Activated CD4-positive, alpha-beta memory T cell treated with anti-CD3 and anti-CD28 coated beads, Interleukin-2, amount 10 ng/mL, durations not matched to agents 7 days and 5 days (primary cell): ENCODE results near the gene TMEM9B. TPM values are rescaled to one million over a fixed set of nuclear protein-coding genes. Genes with fewer than 3 reads are reported as not detected.
"Not testable (repeated sequence)": the region's sequence is repeated elsewhere in the genome, so short reads cannot be mapped to it uniquely, and the experiment has no call there.

Experiments
- CTCF ChIA-PET: fragments of 350-600 bp; sonication (Branson Sonifier 250); formaldehyde crosslinking; loops from one replicate; lab custom pipeline; 2021; ENCODE audit warnings: antibody characterized with exemption, inconsistent platforms; lab: Charles Lee
- POLR2A ChIA-PET: fragments of 350-600 bp; sonication (Branson Sonifier 250); formaldehyde crosslinking; loops from one replicate; lab custom pipeline; 2021; ENCODE audit warnings: antibody characterized with exemption; lab: Charles Lee
- DNase-seq: peaks from one replicate; pipeline ENCODE4 v3.0.0-alpha.2; 2020
- H3K27ac Mint-ChIP-seq: one replicate; pipeline ENCODE4 v1.8.0; 2021; ENCODE audit warnings: mild to moderate bottlenecking, mixed read lengths
- H3K27me3 Mint-ChIP-seq: one replicate; pipeline ENCODE4 v1.8.0; 2021; ENCODE audit warnings: mixed read lengths
- H3K36me3 Mint-ChIP-seq: one replicate; pipeline ENCODE4 v1.8.0; 2021; ENCODE audit warnings: low read depth, mixed read lengths
- H3K4me1 Mint-ChIP-seq: one replicate; pipeline ENCODE4 v1.8.0; 2021; ENCODE audit warnings: mixed read lengths
- H3K4me3 Mint-ChIP-seq: one replicate; pipeline ENCODE4 v1.8.0; 2021; ENCODE audit warnings: mild to moderate bottlenecking, mixed read lengths
- H3K9me3 Mint-ChIP-seq: one replicate; pipeline ENCODE4 v1.8.0; 2021; ENCODE audit warnings: mixed read lengths
- total RNA-seq, 2 experiments: library from RNA; stranded (reverse); gene quantifications; one replicate each; pipeline ENCODE4 v1.2.3, GENCODE V29; 2021

TMEM9B gene
- total RNA-seq, 2 experiments from 2014 or later = 34.2 to 34.8 TPM

GRCh38 chr11:8997451-8997850 is 33.2 kb upstream of the TMEM9B start:
- Mint-ChIP-seq H3K4me3 (no peak overlapping the region), H3K27ac (no peak overlapping the region), H3K36me3 (no peaks in the 10 kb centered on the region), H3K4me1 (peaks cover 11% of the 10 kb centered on the region), H3K9me3 (no peaks in the 10 kb centered on the region), H3K27me3 (peaks cover 14% of the 10 kb centered on the region)
- POLR2A ChIA-PET = no interaction called here
- DNase-seq = no peak
- CTCF ChIA-PET = interaction anchor here (1.0 to 1.4 kb wide), 5 partner anchors 9 to 140 kb away, joined by 3 to 5 read pairs (median 3); no protein-coding TSS in a partner anchor

GRCh38 chr11:8989453-8989852 is 25.2 kb upstream of the TMEM9B start:
- ChIA-PET CTCF (no interaction called here), POLR2A (no interaction called here)
- DNase-seq = no peak
- no peaks in the 10 kb centered on the region for H3K36me3 Mint-ChIP-seq
- H3K4me3 Mint-ChIP-seq = no peak overlapping the region
- peaks cover 8% of the 10 kb centered on the region for H3K27me3 Mint-ChIP-seq
- peaks cover 9% of the 10 kb centered on the region for H3K4me1 Mint-ChIP-seq
- H3K9me3 Mint-ChIP-seq = no peaks in the 10 kb centered on the region
- H3K27ac Mint-ChIP-seq = no peak overlapping the region

GRCh38 chr11:8988329-8989234 is 24.3 kb upstream of the TMEM9B start:
- Mint-ChIP-seq H3K27me3 (peaks cover 4% of the 10 kb centered on the region), H3K36me3 (no peaks in the 10 kb centered on the region), H3K9me3 (no peaks in the 10 kb centered on the region), H3K27ac (no peak overlapping the region), H3K4me1 (peaks cover 12% of the 10 kb centered on the region), H3K4me3 (no peak overlapping the region)
- ChIA-PET CTCF (interaction anchor here (1.4 kb wide), 1 partner anchor 9 kb away, joined by 4 read pairs; no protein-coding TSS in a partner anchor), POLR2A (interaction anchor here (1.2 kb wide), 1 partner anchor 24 kb away, joined by 4 read pairs; no protein-coding TSS in a partner anchor)
- no peak for DNase-seq

GRCh38 chr11:8987446-8987845 is 23.2 kb upstream of the TMEM9B start:
- Mint-ChIP-seq H3K27me3 (peaks cover 4% of the 10 kb centered on the region), H3K36me3 (no peaks in the 10 kb centered on the region), H3K4me1 (peaks cover 19% of the 10 kb centered on the region), H3K4me3 (no peak overlapping the region), H3K27ac (no peak overlapping the region), H3K9me3 (no peaks in the 10 kb centered on the region)
- CTCF ChIA-PET = interaction anchor here (1.1 to 1.4 kb wide), 2 partner anchors 10 to 28 kb away, joined by 3 to 4 read pairs; no protein-coding TSS in a partner anchor
- POLR2A ChIA-PET = interaction anchor here (1.2 kb wide), 2 partner anchors 16 to 23 kb away, joined by 3 to 4 read pairs; no protein-coding TSS in a partner anchor
- no peak for DNase-seq

GRCh38 chr11:8986772-8987171 is 22.5 kb upstream of the TMEM9B start:
- CTCF ChIA-PET = interaction anchor here (1.1 kb wide), 1 partner anchor 29 kb away, joined by 3 read pairs; no protein-coding TSS in a partner anchor
- H3K36me3 Mint-ChIP-seq = not testable (repeated sequence)

GRCh38 chr11:8985462-8985861 is 21.2 kb upstream of the TMEM9B start:
- Mint-ChIP-seq H3K4me3 (no peak overlapping the region), H3K9me3 (no peaks in the 10 kb centered on the region), H3K36me3 (no peaks in the 10 kb centered on the region), H3K27me3 (peaks cover 4% of the 10 kb centered on the region), H3K4me1 (peaks cover 19% of the 10 kb centered on the region), H3K27ac (no peak overlapping the region)
- POLR2A ChIA-PET = no interaction called here
- CTCF ChIA-PET = interaction anchor here (0.6 kb wide), 1 partner anchor 8 kb away, joined by 3 read pairs; no protein-coding TSS in a partner anchor
- no peak for DNase-seq

More at GRCh38 chr11:8986772-8987171, 22.5 kb upstream of the TMEM9B start:
- H3K27me3 Mint-ChIP-seq, H3K9me3 Mint-ChIP-seq, DNase-seq, H3K4me3 Mint-ChIP-seq, H3K27ac Mint-ChIP-seq: not testable (repeated sequence)
- POLR2A ChIA-PET = interaction anchor here (1.2 kb wide), 1 partner anchor 15 kb away, joined by 3 read pairs; no protein-coding TSS in a partner anchor
- H3K4me1 Mint-ChIP-seq = peaks cover 19% of the 10 kb centered on the region

- DNase-seq = no peak
- POLR2A ChIA-PET = interaction anchor here (1.2 kb wide), 1 partner anchor 19 kb away, joined by 5 read pairs; the partner anchor contains the start of gene TMEM9B
- no peaks in the 10 kb centered on the region for H3K36me3 Mint-ChIP-seq
- CTCF ChIA-PET = interaction anchor here (0.7 to 2.2 kb wide), 2 partner anchors 24 to 154 kb away, joined by 3 to 6 read pairs; no protein-coding TSS in a partner anchor
- peaks cover 19% of the 10 kb centered on the region for H3K4me1 Mint-ChIP-seq
- no peaks in the 10 kb centered on the region for H3K9me3 Mint-ChIP-seq
- H3K27me3 Mint-ChIP-seq = no peaks in the 10 kb centered on the region
- no peak overlapping the region for H3K27ac Mint-ChIP-seq
- H3K4me3 Mint-ChIP-seq = no peak overlapping the region
Observed at GRCh38 chr11:8983552-8983951, 19.3 kb upstream of the TMEM9B start.

- H3K36me3 Mint-ChIP-seq = no peaks in the 10 kb centered on the region
- no peaks in the 10 kb centered on the region for H3K27me3 Mint-ChIP-seq
- H3K4me3 Mint-ChIP-seq = no peak overlapping the region
- POLR2A ChIA-PET = interaction anchor here (0.6 to 0.9 kb wide), 2 partner anchors 12 to 16 kb away, joined by 3 read pairs; partner anchors contain the start of gene TMEM9B
- no peak for DNase-seq
- CTCF ChIA-PET = interaction anchor here (2.1 kb wide), 1 partner anchor 35 kb away, joined by 5 read pairs; no protein-coding TSS in a partner anchor
- H3K4me1 Mint-ChIP-seq = peaks cover 10% of the 10 kb centered on the region
- no peaks in the 10 kb centered on the region for H3K9me3 Mint-ChIP-seq
- no peak overlapping the region for H3K27ac Mint-ChIP-seq
Observed at GRCh38 chr11:8980485-8980884, 16.2 kb upstream of the TMEM9B start.

- H3K4me3 Mint-ChIP-seq, CTCF ChIA-PET, H3K4me1 Mint-ChIP-seq, DNase-seq, H3K27me3 Mint-ChIP-seq, POLR2A ChIA-PET, H3K9me3 Mint-ChIP-seq, H3K27ac Mint-ChIP-seq, H3K36me3 Mint-ChIP-seq: not testable (repeated sequence)
Observed at GRCh38 chr11:8979365-8979764, 15.1 kb upstream of the TMEM9B start.

GRCh38 chr11:8973121-8973520 is 8.9 kb upstream of the TMEM9B start:
- Mint-ChIP-seq H3K36me3 (no peaks in the 10 kb centered on the region), H3K4me3 (no peak overlapping the region), H3K27me3 (no peaks in the 10 kb centered on the region), H3K27ac (no peak overlapping the region), H3K9me3 (no peaks in the 10 kb centered on the region), H3K4me1 (no peaks in the 10 kb centered on the region)
- no peak for DNase-seq
- ChIA-PET POLR2A (interaction anchor here (1.3 kb wide), 1 partner anchor 9 kb away, joined by 3 read pairs; the partner anchor contains the start of gene TMEM9B), CTCF (no interaction called here)

GRCh38 chr11:8971924-8972316 is 7.7 kb upstream of the TMEM9B start:
- CTCF ChIA-PET = no interaction called here
- Mint-ChIP-seq H3K9me3 (no peaks in the 10 kb centered on the region), H3K4me1 (no peaks in the 10 kb centered on the region), H3K27ac (no peak overlapping the region), H3K36me3 (peaks cover 4% of the 10 kb centered on the region), H3K27me3 (no peaks in the 10 kb centered on the region), H3K4me3 (no peak overlapping the region)
- DNase-seq = no peak
- POLR2A ChIA-PET = interaction anchor here (0.9 to 1.3 kb wide), 2 partner anchors 8 to 16 kb away, joined by 3 read pairs; partner anchors contain the start of gene TMEM9B

- Mint-ChIP-seq H3K27me3 (no peaks in the 10 kb centered on the region), H3K9me3 (no peaks in the 10 kb centered on the region), H3K36me3 (peaks cover 4% of the 10 kb centered on the region), H3K4me3 (no peak overlapping the region), H3K27ac (no peak overlapping the region), H3K4me1 (no peaks in the 10 kb centered on the region)
- ChIA-PET POLR2A (interaction anchor here (0.9 kb wide), 1 partner anchor 16 kb away, joined by 3 read pairs; no protein-coding TSS in a partner anchor), CTCF (no interaction called here)
- DNase-seq = no peak
Observed at GRCh38 chr11:8971196-8971923, 7.1 kb upstream of the TMEM9B start.
